WTC11 (cell line): ENCODE results near the gene SEC22C.

Experiments
- TF ChIP-seq, protein P1 (sequence below): sonication (generic); formaldehyde crosslinking; IDR thresholded peaks from 2 replicates; pipeline ENCODE4 v1.8.1; 2023; ENCODE audit warnings: mild to moderate bottlenecking, moderate library complexity, missing genetic modification reagents
- TF ChIP-seq, protein P2 (sequence below): sonication (generic); formaldehyde crosslinking; IDR thresholded peaks from 2 replicates; pipeline ENCODE4 v1.8.1; 2022; ENCODE audit warnings: missing genetic modification reagents, borderline replicate concordance
- TF ChIP-seq, protein P3 (sequence below): fragments of 200-600 bp; IDR thresholded peaks from 2 replicates; pipeline ENCODE4 v1.8.0; 2022; ENCODE audit warnings: antibody characterized with exemption

DNA sequence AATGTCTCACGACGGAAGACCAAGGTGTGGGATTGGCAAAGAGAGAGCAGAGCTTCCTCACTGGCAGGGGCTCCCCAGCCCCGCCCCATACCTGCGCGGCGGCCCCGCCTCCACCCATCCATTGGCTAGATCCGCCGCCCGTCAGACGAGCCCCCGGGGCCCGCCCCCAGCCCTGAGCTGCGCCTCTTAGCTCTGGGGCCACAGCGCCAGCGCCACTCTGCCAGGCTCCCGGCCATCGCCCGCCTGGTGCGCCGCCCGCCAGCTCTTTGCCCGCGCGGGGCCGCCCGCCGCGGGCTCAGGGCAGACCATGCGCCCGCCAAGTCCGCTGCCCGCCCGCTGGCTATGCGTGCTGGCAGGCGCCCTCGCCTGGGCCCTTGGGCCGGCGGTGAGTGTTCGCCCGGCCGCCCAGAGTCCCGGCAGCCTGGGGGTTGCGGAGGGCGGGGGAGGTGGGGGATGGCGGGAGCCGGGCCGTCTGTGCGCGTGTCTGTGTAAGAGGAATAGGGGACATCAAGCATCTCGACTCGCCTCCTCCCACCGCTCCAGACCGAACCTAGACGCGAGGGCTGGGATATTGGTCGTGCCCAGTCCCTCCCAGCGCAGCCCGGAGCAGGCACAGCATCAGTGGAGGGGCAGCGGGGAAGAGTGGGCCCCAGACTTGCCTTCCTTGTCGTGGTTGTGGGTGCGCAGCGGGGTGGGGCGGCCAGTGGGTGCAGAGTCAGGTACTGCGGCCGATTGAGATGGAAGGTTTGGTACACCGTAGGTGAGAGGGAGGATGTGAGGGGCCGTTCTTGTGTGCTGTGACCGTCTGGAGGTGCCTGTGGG is 79.1 kb downstream of the SEC22C start, which contains the start of gene VIPR1:
- TF ChIP-seq, protein P1, sequence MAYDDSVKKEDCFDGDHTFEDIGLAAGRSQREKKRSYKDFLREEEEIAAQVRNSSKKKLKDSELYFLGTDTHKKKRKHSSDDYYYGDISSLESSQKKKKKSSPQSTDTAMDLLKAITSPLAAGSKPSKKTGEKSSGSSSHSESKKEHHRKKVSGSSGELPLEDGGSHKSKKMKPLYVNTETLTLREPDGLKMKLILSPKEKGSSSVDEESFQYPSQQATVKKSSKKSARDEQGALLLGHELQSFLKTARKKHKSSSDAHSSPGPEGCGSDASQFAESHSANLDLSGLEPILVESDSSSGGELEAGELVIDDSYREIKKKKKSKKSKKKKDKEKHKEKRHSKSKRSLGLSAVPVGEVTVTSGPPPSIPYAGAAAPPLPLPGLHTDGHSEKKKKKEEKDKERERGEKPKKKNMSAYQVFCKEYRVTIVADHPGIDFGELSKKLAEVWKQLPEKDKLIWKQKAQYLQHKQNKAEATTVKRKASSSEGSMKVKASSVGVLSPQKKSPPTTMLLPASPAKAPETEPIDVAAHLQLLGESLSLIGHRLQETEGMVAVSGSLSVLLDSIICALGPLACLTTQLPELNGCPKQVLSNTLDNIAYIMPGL (CRISPR knock-in tag) = no peak
- TF ChIP-seq, protein P2, sequence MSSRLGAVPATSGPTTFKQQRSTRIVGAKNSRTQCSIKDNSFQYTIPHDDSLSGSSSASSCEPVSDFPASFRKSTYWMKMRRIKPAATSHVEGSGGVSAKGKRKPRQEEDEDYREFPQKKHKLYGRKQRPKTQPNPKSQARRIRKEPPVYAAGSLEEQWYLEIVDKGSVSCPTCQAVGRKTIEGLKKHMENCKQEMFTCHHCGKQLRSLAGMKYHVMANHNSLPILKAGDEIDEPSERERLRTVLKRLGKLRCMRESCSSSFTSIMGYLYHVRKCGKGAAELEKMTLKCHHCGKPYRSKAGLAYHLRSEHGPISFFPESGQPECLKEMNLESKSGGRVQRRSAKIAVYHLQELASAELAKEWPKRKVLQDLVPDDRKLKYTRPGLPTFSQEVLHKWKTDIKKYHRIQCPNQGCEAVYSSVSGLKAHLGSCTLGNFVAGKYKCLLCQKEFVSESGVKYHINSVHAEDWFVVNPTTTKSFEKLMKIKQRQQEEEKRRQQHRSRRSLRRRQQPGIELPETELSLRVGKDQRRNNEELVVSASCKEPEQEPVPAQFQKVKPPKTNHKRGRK (CRISPR knock-in tag) = no peak
- TF ChIP-seq, protein P3, sequence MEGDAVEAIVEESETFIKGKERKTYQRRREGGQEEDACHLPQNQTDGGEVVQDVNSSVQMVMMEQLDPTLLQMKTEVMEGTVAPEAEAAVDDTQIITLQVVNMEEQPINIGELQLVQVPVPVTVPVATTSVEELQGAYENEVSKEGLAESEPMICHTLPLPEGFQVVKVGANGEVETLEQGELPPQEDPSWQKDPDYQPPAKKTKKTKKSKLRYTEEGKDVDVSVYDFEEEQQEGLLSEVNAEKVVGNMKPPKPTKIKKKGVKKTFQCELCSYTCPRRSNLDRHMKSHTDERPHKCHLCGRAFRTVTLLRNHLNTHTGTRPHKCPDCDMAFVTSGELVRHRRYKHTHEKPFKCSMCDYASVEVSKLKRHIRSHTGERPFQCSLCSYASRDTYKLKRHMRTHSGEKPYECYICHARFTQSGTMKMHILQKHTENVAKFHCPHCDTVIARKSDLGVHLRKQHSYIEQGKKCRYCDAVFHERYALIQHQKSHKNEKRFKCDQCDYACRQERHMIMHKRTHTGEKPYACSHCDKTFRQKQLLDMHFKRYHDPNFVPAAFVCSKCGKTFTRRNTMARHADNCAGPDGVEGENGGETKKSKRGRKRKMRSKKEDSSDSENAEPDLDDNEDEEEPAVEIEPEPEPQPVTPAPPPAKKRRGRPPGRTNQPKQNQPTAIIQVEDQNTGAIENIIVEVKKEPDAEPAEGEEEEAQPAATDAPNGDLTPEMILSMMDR = no peak
